HG02885 (cell line): ENCODE data around the gene DNAH2.

Experiments
- ATAC-seq: cut with Tn5 transposase; IDR thresholded peaks from one replicate; pipeline ENCODE4 v1.9.1; 2021; ENCODE audit warnings: mild to moderate bottlenecking; ENCODE audit not compliant: unreplicated experiment, poor library complexity

Gene DNAH2

DNA sequence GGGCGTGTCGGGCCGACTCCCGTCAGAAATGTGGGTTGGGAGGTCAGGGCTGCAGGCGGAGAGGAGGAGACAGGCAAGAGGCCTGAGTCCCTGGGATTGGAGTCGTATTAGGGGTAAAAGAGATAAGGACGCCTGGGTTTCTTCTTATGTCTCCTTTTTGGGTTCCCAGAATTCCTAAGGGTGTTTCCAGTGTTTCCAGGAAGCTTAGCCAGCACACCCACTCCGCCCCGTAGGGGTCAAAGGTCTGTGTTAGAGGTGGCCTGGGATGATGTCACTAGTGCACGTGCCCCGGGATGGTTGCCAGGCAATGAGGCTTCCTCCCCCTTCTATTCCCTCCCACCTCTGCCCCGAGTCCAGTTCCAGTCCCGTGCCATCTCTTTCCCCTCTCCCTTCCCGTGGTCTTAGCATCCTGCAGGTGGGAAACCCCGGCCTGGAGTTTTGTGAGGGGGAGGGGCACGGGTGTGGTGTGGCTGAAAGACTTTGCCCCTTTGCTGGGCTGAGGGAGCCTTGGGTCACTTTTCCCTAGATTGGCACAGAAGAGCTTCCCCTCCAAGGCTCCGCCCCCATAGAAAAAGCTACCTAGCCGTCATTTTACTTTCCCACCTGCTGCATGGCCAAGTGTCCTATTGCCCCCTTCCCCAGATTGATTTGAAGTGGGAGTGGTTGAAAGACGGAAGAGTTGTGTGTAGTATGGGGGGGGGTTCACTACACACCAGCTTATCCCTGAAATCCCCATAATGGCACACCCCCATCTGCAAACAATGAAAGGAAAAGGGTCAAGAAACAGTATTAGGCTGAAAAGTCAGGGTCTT lies 119.3 kb downstream of the DNAH2 start:
- ATAC-seq: no peak

DNA sequence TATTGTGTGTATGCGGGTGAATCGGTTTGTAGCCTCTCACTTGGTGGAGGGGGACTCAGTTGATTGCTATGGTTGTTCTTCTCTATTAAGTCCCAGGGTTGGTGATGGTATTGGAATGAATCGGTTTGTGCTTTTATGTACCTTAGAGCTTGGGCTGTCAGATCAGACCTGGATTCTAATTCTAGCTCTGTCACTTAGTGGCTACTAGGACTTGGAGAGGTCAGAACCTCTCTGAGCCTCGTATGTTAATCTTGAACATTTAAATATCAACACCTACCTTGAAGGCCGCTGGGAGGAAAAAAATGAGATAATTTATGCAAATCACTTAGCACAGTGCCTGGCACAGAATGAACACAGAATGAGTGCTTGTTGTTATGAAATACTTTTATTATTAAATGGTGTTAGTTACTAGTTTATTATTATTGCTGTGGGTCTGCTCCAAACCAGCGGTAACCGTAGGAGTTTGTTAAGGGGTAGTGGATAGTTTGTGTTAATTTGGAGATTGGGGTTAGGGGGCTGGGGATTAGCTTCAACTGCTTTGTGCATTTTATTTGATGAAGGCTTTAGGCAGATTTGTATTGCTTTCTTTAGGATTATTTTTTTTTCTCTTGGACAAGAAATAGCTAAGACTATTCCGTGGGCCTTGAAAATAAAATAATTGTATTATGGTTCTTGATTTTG lies 120.0 kb downstream of the DNAH2 start:
- ATAC-seq: no peak

DNA sequence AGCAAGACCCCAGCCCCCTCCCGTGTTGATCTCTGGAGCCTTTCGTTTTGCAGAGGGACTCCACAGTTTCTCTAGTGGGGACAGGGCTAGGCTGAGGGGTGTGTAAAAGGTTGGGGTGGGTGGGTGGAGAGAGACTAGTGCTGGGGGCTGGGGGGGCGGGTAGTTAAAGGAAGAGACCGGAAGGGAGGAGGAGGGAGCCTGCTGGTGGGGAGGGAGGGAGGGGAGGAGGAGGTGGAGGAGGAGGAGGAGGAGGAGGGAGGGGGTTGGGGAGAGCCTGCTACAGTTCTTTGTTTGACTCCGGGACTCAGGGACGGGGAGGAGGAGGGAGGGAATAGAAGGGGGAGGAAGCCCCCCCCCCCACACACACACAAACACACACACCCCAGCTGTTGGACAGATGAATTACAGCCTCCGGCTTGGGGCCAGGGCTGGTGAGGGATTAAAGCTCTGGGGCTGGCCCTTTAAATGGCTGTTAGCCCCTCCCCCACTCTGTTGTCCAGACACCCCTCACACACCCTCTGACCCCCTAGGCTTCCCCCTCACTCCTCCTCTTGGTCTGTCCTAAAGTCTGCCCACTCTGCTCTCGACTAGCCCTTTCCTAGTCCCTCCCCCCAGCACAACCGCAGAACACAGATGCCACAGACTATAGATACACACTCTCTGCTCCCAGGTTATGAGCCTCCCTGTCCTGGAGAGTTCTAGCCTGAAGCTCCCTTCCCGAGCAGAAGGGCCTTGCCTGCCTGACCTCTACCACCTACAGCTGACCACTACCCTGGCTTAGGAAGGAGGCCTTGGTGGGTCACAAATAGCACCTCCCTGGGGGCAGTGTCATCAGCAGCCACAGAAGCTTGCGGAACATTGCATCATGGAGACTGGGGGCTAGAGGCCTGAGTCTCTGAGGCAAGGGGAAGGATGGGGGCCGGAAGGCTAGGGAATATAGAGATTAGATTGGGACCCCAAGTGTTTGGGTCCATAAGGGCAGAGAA lies 120.8 kb downstream of the DNAH2 start:
- no peak for ATAC-seq

DNA sequence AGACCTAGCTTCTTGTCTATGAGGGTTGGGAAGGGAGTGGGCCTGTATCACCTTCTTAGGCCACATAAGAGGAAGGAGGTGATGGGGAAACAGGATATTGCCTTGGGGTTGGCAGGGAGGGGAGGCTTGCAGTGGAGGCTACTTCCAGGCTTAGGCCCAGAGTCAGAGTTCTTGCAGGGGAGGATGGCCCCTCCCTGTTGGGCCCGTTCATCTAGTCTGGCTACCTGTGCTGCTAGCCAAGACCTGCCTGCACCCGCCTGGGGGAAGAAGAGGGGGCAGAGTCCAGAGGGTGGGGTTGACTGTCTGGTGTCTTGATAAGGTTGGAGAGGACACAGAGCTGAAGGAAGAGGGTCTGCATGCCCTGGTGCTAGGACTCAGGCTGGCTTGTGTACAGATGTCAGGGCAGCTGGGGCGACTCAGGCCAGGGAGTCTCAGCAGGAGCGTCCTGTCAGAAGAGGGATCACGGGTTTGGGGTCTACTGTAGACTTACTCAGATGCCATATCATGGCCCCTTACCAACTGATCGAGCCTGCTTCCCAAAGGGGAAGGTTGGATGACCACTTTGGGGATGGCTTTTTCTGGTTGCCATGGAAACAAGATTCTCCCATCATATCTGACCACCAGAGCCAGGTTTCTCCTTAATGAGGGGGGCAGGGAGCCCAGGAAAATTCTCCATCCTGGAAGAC lies 121.8 kb downstream of the DNAH2 start:
- no peak for ATAC-seq

DNA sequence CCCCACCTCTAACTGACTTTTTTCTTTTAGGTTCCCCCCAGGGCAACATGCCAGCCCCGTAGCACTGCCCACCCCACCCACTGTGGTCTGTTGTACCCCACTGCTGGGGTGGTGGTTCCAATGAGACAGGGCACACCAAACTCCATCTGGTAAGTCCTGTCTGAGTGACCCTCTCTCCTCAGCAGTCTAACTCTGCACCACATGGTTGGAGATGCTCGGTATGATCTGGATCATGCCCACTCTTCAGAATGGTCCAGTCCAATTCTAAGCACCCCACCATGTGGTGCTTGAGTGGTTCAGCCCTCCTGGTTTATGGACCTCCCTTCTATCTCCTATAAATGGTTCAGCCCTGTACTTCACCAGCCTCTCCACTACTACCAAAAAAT lies 122.3 kb downstream of the DNAH2 start:
- no peak for ATAC-seq

DNA sequence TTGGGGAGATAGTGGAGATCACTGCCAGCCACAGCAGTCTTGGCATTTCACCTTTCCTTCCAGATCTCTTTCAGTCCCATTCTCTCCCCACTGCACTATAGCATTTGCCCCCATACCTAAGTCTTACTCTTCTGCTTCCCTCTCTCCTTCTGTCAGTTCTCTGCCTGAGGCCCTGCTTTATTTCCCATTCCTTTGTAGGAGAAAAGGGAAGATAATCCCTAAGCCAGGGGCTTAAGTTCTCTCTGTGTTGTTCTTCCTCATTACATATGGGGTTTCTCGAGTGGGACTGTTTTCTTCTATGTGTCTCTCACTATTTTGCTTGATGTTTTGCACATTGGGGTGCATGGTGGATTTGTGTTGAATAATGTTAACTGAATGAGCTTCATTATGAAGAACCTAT lies 122.9 kb downstream of the DNAH2 start:
- ATAC-seq: no peak

DNA sequence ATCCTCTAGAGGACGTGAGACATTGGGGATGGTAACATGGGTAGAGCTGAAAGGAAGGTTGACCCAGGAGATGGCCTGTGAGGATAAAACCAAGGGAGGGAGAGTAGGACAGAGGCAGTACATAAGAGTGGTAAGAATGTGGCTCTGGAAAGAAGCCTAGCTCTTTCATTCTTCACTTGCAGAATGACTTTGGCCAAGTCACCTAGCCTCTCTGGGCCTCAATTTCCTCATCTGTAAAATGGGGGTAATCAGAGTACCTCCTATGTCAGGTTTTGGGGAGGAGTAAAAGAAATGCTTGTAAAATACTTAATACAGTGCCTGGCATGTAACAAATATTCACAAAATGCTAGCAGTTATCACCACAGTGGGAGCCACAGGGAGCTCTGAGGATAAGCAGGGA lies 123.3 kb downstream of the DNAH2 start:
- no peak for ATAC-seq

DNA sequence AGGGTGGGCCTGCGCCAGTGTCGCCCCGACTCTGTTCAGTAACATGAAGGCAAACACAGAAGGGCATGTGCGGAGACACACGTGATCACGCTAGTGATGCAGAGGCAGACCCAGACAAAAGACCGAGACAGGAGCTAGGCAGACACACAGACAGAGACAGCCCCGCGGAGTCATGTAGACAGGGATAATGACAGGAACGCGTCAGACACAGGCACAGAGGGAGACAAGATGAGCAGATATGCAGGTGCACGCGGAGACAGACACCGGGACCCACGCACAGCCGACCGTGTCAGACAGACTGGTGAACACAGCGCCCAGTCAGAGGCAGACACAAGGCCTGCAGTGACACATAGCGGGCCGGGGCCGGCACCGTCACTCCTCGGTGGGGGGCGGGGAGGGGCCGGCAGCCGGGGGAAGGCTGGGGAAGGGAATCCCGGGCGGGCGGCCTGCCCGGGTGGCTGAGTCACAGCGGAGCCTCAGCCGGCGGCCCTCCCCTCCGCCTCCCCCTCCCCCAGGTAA lies 123.9 kb downstream of the DNAH2 start:
- no peak for ATAC-seq

DNA sequence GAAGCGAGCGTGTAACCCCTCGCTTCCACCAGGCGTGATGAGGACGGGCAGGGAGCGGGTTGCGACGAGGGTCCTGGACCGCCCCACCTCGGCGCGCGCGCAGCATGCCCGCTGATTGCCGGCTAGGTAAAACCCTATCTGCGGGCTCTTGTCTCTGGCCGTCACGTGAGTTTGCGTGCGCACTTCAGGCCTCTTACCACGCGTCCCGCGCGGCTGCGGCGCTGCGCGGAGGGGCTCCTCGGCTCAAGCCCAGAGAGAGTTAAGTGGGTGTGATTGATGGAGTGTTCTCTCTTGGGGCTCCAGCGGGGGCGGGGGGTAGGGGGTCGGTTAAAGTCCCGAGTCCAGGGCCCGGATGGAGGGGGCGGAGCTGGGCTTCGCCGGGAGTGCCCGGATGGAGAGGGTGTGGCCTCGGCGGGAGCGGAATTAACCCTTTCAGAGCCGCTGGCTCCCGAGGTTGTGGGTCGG lies 124.4 kb downstream of the DNAH2 start:
- ATAC-seq: peak; percentile 18

DNA sequence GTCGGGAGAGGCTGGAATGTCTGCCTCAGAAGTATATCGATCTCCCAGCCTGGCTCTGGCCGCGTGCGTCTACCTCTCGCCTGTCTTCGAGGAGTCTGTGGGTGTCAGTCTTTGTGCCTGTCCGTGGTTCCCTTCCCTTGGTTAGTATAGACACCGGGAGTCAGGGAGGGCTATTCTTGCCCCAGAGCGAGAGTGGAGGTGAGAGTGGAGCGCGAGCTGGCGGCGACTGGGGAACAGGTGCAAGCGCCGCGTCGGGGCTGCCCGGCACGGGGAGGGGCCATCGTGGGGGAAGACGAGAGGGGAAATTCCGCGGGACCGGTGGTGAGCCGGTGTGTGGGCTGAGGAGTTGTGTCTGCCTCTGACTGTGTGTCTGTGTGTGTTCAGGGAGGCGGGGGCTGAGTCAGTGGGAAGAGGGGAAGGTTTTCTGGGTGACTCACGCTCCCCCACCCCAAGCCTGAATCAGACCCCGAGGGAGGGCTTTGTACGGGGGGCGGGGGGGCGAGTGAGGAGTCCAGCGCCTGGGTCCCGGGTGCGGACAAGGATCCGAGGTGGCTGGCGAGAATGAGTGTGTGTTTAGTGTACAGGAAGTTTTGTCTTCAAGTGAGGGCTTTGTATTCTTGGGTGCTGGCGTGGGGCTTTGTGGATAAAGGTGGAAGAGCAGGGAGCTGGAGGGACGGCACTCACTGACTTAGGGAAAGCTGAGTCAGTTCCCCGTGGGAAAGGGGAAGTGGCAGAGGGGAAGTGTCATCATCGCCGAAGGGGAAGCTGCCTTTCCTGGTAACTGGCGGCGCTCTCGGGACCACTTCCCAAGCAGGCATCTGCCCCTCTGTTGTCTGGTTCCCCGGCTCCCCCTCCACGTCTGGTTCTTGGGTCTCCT lies 125.1 kb downstream of the DNAH2 start:
- ATAC-seq: peak; percentile 32

DNA sequence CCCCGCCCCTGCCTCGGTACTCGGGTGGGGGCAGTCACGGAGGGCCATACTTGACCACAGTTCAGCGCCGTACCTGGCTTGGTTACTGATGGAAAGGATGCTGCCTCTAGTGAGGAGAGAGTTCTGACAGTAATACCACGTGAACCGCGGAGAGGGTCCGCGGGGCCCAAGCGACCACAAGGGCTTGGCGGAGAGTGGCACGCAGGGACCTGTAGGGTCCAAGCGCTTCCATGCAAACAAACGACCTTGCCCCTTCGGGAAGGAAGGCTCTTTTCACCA lies 125.7 kb downstream of the DNAH2 start:
- no peak for ATAC-seq

DNA sequence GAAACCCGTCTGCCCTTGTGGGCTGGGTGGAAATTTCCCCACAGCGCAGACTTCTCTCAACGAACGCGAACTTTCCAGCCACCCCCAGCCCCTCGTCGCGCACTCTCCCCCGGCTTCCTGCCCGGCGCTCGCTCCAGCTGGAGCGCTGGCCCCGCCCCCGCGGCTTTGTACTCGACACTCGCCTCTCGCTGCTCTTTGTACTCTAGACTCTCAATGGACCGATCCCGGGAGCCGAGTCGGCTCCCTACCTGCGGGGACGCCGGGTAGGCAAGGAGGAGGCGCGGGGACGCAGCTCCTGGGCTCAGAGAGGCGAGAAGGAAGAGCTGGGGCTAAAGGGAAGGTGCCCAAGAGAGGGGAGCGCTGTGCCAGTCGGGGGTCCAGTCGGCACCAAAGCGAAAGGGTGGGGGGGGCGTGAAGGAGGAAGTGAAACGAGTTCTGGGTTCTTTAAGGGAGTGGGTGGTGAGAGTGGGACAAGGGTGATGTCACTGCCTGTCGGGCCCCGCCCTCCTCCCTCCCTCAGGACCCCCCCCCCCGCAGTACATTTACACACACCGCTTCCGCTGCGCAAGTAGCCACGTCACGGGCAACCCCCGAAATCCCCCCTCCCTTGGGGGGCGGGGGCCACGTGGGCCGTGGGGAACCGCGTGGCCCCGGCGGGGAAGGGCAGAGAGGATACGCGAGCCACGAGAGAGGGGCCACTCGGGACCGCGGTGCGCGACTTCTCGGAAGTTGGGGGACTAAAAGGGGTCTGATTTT lies 126.2 kb downstream of the DNAH2 start:
- peak; percentile 37 for ATAC-seq

DNA sequence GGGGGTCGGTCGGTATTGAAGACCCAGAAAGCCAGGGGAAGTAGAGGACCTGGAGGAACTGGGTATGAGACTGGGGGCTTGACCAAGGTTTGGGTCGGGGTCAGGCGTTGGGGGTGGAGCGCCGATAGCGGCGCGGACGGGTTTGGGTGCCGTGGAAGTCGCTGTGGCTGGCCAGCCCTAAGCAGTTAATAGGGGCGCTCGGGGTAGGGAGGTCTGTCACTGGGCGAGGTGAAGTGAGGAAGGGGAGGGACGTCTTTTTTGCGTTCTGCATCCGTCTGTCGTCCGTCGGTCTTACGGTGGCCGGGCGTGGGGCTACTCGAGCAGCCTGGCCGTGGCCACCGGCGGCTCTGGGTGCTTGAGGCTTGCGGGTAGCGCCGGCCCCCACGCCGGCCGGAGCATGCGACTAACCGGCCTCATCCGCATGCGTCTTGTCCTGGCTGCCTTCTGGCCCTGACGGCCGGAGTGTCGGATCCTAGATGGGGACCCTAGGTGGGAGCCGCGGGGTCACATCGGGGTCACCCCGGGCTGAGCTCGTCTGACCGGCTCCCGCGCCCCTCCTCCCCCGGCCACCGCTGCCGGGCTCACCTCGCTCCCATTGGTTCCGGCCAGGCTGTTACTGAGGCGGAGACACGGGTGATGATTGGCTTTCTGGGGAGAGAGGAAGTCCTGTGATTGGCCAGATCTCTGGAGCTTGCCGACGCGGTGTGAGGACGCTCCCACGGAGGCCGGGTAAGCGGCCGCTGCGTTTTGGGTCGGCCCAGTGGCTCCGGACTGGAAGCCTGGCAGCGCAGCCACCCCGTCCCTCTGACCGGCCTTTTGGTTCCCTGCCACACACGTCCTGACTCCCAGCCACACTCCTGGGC lies 127.0 kb downstream of the DNAH2 start:
- ATAC-seq: peak; percentile 59

DNA sequence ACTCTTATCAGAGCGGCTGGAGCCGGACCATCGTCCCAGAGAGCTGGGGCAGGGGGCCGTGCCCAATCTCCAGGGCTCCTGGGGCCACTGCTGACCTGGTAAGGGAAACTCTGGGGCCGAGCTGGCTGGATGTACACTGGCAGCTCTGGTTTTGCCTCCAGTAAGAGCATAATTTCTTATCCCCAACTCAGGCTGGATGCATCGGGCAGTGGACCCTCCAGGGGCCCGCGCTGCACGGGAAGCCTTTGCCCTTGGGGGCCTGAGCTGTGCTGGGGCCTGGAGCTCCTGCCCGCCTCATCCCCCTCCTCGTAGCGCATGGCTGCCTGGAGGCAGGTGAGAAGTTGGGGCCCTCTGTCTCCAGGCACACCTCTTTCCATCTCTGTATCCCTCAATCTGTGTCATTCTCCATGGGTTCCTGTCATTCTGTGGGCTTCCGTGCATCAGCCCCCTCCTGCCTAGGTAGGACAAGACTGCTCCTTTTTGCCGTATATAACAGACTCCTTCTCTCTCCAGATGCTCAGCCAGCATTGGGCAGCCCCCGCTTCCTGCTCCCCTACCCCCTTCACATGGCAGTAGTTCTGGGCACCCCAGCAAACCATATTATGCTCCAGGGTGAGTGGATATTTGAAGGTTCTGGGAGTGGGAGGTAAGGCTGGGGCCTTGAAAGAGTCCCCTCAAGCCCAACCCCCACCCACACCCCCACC lies 128.0 kb downstream of the DNAH2 start:
- ATAC-seq: no peak

DNA sequence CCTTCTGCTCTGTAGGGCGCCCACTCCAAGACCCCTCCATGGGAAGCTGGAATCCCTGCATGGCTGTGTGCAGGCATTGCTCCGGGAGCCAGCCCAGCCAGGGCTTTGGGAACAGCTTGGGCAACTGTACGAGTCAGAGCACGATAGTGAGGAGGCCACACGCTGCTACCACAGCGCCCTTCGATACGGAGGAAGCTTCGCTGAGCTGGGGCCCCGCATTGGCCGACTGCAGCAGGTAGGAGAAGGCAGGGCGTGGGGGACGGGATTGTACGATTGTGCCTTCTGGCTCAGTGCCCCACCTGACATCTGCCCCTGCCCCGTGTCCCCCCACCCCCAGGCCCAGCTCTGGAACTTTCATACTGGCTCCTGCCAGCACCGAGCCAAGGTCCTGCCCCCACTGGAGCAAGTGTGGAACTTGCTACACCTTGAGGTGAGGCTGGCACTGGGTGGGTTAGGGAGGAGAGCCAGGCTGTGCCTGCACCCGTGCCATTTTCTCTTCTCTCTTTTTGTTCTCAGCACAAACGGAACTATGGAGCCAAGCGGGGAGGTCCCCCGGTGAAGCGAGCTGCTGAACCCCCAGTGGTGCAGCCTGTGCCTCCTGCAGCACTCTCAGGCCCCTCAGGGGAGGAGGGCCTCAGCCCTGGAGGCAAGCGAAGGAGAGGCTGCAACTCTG lies 128.7 kb downstream of the DNAH2 start:
- ATAC-seq: no peak
